HG03460 (cell line): ENCODE measurements around the gene KCNMA1.
"Not testable (repeated sequence)": the region's sequence is repeated elsewhere in the genome, so short reads cannot be mapped to it uniquely, and the experiment has no call there.

Experiments
- ATAC-seq: cut with Tn5 transposase; IDR thresholded peaks from one replicate; pipeline ENCODE4 v1.9.1; 2021; ENCODE audit not compliant: unreplicated experiment

The KCNMA1 gene

GRCh38 chr10:77357185-77357584, 280.4 kb downstream of the KCNMA1 start:
- ATAC-seq, result no peak

- no peak for ATAC-seq
Observed at GRCh38 chr10:77355844-77356243, 281.8 kb downstream of the KCNMA1 start.

DNA sequence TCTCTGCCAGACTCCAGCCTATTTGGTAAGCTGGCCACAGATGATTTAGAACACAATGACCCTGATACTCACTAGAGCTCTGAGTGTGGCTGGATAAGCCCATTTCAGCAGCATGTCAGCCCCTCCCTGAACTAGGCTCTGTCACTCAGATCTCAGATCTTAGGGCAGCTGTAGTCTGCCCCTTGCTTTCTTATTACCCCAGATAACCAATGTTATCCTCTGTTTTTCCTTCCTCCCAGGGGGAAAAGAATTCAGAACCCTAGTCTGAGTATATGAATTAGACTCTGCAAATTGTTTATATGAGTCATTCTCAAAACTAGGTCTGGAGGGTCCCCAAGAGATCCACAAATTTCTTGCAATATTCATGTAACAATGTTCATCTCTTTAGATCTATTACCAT, 286.2 kb downstream of the KCNMA1 start:
- ATAC-seq, result no peak

DNA sequence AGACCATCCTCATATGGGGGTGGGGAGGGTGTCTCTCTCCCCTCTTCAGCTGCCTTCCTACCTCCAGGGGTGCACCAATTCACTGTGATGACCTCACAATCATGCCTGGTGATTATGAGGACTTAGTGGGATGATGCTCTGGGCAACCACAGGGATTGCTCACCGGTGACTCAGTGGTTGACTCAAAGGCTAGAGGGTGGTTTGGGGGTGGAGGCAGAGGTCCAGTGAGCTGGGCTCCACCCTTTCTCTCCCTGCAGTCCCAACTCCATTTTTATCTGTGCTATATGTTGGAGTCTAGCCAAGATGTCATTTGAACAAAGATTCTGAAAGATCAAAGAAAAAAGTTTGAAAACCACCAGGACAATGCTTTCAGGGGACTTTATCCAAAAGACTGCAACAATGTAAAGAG, 286.9 kb downstream of the KCNMA1 start:
- ATAC-seq, result no peak

DNA sequence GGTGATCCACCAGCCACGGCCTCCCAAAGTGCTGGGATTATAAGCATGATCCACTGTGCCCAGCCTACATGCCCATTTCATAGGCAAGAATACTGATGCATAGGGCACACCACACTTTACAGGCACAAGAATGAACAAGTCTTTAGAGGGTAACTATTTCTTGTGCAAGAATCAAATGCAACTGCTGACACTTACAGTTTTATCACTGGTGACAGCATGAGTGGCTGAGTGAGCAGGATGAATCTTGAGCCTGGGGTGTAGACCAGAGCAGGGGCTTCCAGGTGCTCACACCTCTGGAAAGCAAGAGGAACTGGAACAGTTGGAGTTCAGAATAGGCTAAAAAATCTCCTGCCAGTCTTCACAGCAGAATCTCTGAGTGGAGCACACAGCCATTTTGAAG, 287.5 kb downstream of the KCNMA1 start:
- ATAC-seq, result no peak

GRCh38 chr10:77349226-77349625, 288.4 kb downstream of the KCNMA1 start:
- no peak for ATAC-seq

GRCh38 chr10:77348751-77349150, 288.9 kb downstream of the KCNMA1 start:
- ATAC-seq, result no peak

- no peak for ATAC-seq
Observed at GRCh38 chr10:77348082-77348481, 289.5 kb downstream of the KCNMA1 start.

- no peak for ATAC-seq
Observed at GRCh38 chr10:77347052-77347451, 290.6 kb downstream of the KCNMA1 start.

- no peak for ATAC-seq
Observed at GRCh38 chr10:77341055-77341454, 296.6 kb downstream of the KCNMA1 start.

DNA sequence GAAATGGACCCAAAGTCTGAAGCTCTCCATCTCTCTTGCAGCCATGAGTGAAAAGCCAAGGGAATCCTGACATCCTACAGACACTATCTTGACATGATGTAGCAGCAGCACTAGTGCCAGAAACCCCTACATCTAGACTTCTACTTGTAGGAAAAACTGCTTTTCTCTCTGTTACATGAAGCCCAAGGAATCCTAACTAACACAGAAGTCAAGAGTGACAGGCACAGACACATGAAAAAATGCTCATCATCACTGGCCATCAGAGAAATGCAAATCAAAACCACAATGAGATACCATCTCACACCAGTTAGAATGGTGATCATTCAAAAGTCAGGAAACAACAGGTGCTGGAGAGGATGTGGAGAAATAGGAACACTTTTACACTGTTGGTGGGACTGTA, 297.7 kb downstream of the KCNMA1 start:
- not testable (repeated sequence) for ATAC-seq

DNA sequence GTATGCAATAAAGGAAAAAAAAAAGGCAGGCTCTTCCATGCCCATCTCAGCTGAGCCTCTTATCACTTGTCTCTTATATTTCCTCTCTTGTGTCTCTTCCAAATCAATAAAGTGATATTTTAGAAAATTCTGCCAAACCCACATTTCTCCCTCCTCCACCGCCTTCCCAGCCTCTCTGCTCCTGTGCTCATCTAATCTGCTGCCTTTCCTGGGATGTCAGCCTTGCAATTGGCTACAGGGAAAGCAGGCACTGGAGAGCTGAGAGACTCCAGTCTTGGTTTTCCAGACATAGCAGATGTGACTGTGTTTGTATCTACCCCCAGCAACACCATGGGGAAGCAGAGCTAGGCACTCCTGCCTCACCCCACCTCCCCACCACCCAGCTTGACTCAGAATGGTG, 298.4 kb downstream of the KCNMA1 start:
- ATAC-seq, result no peak

- no peak for ATAC-seq
Observed at GRCh38 chr10:77338143-77338542, 299.5 kb downstream of the KCNMA1 start.

DNA sequence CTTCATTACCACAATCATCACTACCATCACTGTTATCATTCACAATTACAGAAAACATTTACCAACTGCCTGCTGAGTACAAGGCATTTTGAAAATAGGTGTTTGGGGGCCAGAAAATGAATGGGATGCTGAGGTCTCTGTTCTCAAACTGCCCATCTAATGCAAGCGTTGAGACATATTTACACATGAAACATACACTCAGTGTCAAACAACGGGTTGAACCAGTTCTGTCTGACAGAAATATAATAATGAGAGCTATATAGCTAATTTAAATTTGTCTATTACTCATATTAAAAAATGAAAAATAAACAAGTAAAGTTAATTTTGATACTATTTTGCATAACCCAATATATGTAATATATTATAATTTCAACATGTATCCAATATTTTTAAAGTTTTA, 303.1 kb downstream of the KCNMA1 start:
- ATAC-seq, result no peak

DNA sequence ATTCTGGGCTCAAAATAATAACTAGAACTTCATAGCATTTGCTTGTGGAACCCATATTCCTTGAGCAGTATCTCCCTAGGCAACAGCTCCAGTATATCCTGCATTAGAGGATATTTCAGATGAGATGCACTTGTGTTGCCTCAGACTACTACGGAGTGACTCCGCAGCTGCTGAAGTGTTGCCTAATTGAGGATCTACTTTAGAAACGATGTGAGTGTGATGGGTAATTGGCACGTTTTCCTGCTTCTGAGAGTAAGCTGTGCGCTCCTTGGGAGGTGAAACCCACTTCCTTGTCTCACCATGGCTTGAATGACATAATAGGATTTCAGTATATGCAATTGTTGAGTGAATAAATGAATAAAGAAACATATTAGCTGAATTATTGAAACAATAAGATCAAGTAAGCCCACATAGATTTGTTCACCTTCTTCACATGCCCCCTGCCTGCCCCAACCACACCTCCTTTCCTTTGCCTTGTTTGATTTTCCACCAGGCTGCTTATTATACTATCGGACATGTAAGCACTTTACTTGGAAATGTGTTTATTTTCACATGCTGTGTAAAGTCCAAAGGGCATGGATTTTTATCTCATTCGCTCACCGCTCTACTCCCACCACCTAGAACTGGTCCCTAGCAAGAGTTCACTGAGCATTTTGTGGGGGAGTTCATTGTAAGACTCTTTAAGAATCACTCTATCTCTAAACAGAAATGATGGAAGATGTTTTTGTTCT, 303.8 kb downstream of the KCNMA1 start:
- ATAC-seq, result no peak

DNA sequence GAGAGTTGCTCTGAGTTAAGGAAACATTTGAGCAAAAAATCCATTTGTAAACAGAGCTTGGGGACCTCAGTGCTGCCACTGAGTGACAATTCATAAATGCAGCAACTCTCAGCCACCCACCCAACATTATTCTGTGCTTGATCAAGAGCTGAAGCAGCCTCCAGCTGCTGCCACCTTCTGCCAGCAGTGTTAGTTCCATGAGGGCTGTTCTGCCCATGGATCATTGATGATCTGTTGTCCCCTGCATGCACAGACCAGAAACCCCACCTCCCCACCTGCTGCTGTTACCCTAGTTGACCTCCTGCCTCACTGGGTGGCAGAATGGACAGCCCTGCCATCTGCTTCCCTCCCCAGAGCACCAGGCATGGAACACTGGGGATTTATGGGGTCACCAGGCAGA, 305.4 kb downstream of the KCNMA1 start:
- ATAC-seq, result no peak

DNA sequence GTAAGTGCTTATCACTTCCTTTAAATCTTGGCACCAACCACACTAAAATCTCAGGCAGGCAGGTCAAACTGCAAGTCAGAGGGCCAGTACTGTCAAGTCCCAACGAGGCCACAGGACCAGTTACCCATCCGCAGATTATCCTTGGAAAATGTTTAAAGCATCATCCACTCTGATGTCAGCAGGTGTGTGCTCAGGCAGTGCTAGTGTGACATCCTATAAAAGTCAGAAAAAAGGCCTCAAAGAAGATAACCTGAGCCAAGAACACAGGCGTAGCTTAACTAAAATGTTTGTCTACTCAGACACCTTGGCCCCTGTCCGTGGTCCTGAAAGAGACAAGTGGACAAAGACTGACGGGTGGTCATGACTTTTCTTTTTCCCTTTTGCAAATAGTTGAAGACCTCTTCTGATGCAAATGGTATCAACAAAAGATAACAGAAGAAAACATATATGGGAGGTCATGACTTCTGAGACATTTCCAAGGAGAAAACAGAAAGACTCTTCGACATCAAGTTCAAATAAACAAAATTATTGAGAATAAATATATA, 309.3 kb downstream of the KCNMA1 start:
- ATAC-seq, result no peak

- ATAC-seq, result no peak
Observed at GRCh38 chr10:77325233-77325537, 312.4 kb downstream of the KCNMA1 start.

DNA sequence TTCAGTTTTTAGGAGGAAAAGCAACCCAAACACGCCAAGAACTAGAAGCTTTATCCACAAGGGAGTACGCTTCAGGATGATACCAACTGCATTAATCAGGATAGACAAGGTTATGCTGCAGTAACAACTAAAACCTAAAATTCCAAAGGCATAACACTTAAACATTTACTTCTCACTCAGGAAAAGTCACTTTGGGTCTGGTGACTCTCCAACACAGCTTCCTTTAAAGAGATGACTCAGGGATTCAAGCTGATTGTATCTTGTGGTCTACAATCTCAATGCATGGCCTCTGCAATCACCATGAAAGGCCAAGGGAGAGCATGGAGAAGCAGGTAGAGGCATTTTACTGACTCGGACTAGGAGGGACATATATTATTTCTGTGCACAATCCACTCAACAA, 315.8 kb downstream of the KCNMA1 start:
- ATAC-seq, result no peak

- ATAC-seq, result no peak
Observed at GRCh38 chr10:77320971-77321471, 316.6 kb downstream of the KCNMA1 start.

GRCh38 chr10:77319557-77319956, 318.1 kb downstream of the KCNMA1 start:
- no peak for ATAC-seq

GRCh38 chr10:77318739-77319138, 318.9 kb downstream of the KCNMA1 start:
- ATAC-seq, result no peak

GRCh38 chr10:77317221-77317620, 320.4 kb downstream of the KCNMA1 start:
- ATAC-seq, result no peak
